T-cell (primary cell): ENCODE results near the gene TBX21. TPM values are rescaled to one million over a fixed set of nuclear protein-coding genes. Genes with fewer than 3 reads are reported as not detected.

Experiments
- ATAC-seq, 4 experiments: fragments of 200-7000 bp in 3 of 4; fragments of 150-1000 bp in 1 of 4; cut with Tn5 transposase; replicated peaks in 1 of 4; 1 replicate in 3 of 4; 2 replicates in 1 of 4; pipeline ENCODE4 v1.10.0; 2021; ENCODE audit warnings: moderate library complexity in 3 of 4, mild to moderate bottlenecking in 2 of 4, moderate number of reproducible peaks in 1 of 4
- CTCF ChIA-PET, 2 donors: fragments of 300-600 bp; sonication (Branson Sonifier 250); formaldehyde crosslinking; loops; one replicate each; lab custom pipeline; 2022; ENCODE audit warnings: antibody characterized with exemption in 2 of 2; lab: Charles Lee
- POLR2A ChIA-PET, 2 donors: fragments of 300-600 bp; sonication (Branson Sonifier 250); formaldehyde crosslinking; loops; one replicate each; lab custom pipeline; 2022; ENCODE audit warnings: antibody characterized with exemption in 2 of 2; lab: Charles Lee
- DNase-seq, 35 experiments: peaks; one replicate each; pipeline versions ENCODE4 v3.0.0 to v3.0.0-alpha.2; 2013 to 2023
- H3K27ac ChIP-seq: one replicate; pipeline ENCODE4 v1.5.1; 2013; ENCODE audit warnings: low read length
- H3K27me3 ChIP-seq, 2 experiments: replicated peaks in 1 of 2; 1 replicate in 1 of 2; 2 replicates in 1 of 2; pipeline versions ENCODE4 v1.6.1 to v1.7.0; 2013; ENCODE audit warnings: low read length in 1 of 2, mixed read lengths in 1 of 2; ENCODE audit not compliant: control insufficient read depth in 2 of 2, insufficient read depth in 2 of 2; ENCODE audit errors: extremely low read depth in 1 of 2
- H3K36me3 ChIP-seq, 2 donors: 1 replicate in 1 of 2; 2 replicates in 1 of 2; pipeline versions ENCODE4 v1.6.1 to v1.7.0; 2013; ENCODE audit warnings: low read length in 1 of 2; ENCODE audit not compliant: control insufficient read depth in 2 of 2, insufficient read depth in 1 of 2; ENCODE audit errors: extremely low read depth in 1 of 2
- H3K4me1 ChIP-seq, 2 experiments: 1 replicate in 1 of 2; 2 replicates in 1 of 2; pipeline versions ENCODE4 v1.6.1 to v1.7.0; 2013; ENCODE audit warnings: low read length in 2 of 2, mixed read lengths in 1 of 2; ENCODE audit not compliant: insufficient read depth in 2 of 2, control insufficient read depth in 1 of 2; ENCODE audit errors: extremely low read depth in 1 of 2
- H3K4me3 ChIP-seq, 2 donors: 1 replicate in 1 of 2; 2 replicates in 1 of 2; pipeline versions ENCODE4 v1.5.1 to v1.7.0; 2013; ENCODE audit warnings: mild to moderate bottlenecking in 2 of 2, low read length in 1 of 2, moderate library complexity in 1 of 2; ENCODE audit not compliant: control insufficient read depth in 1 of 2; ENCODE audit errors: extremely low read depth in 1 of 2
- H3K9me3 ChIP-seq: 2 replicates; pipeline ENCODE4 v1.7.0; 2013
- H3K27ac Mint-ChIP-seq, 2 donors: one replicate each; pipeline ENCODE4 v1.8.0; 2020 to 2021; ENCODE audit warnings: mild to moderate bottlenecking in 2 of 2, mixed read lengths in 2 of 2
- H3K27me3 Mint-ChIP-seq, 2 donors: one replicate each; pipeline ENCODE4 v1.8.0; 2021 to 2022; ENCODE audit warnings: mixed read lengths in 2 of 2
- H3K36me3 Mint-ChIP-seq: one replicate; pipeline ENCODE4 v1.8.0; 2021; ENCODE audit warnings: mixed read lengths
- H3K4me1 Mint-ChIP-seq, 3 donors: one replicate each; pipeline ENCODE4 v1.8.0; 2020 to 2022; ENCODE audit warnings: mixed read lengths in 3 of 3, mild to moderate bottlenecking in 1 of 3
- H3K4me3 Mint-ChIP-seq, 3 donors: one replicate each; pipeline ENCODE4 v1.8.0; 2020 to 2022; ENCODE audit warnings: mild to moderate bottlenecking in 3 of 3, mixed read lengths in 3 of 3, moderate library complexity in 3 of 3
- H3K9me3 Mint-ChIP-seq, 3 donors: one replicate each; pipeline ENCODE4 v1.8.0; 2020 to 2022; ENCODE audit warnings: mixed read lengths in 3 of 3
- WGBS: methylation state at CpG from one replicate; pipeline ENCODE4 v1.1.5; 2013; ENCODE audit warnings: missing lambda C conversion rate; ENCODE audit not compliant: insufficient coverage; 5-methylcytosine and 5-hydroxymethylcytosine counted together
- total RNA-seq, 35 experiments: library from RNA in 6 of 35; stranded (reverse) in 6 of 35; fragments of 120-200 nt in 1 of 35; gene quantifications; one replicate each; pipeline versions ENCODE4 v1.2.1 to v1.2.4 and lab custom pipeline; 2013 to 2026

The TBX21 gene
- total RNA-seq, 5 donors from 2014 or later (not counting 1 experiment from before 2014, with no cell fraction given) = 7.9 to 37.3 (median 20.8) TPM

DNA sequence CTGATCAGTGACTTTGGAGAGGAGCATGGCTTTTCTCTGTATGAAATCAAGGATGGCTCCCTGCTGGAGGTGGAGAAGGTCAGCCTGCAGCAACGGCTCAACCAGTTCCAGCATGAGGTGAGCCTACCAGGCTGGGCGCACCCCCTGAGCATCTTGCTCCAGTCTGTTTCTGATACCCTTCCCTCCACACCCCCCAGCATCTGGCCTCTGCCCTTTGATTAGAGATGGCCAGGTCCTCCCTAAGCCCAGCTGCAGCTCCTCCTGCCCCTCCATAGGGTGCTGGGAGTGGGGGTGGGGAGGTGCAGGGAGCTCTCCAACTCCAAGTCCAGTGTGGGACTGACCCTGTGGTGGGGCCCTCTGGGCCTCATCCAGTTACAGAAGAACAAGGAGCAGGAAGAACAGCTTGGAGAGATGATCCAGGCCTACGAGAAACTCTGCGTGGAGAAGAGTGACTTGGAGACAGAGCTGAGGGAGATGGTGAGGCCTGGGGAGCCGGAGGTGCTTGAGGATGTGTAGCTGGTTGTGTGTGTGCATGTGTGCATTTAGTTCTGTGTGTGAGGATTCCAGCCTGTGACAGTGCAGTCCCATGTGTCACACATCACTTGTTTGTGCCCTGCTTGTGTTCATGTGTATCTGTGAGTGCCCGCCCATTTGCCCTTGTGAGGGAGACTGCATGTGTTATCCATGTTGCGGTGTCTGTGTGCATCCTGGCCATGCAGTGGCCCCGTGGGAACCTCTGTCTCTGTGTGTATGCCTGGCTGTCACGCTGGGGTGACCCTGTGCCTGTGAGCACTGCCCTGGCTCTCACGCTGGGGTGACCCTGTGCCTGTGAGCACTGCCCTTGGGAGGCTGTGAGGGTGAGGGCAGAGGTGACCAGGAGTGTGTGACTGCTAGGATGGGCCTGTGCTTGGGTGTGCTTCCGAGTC is 36.1 kb upstream of the TBX21 start:
- Mint-ChIP-seq H3K27me3 (no peaks in the 10 kb centered on the region), H3K4me3 (peak overlapping the region in 1 of 3 donors; percentile 9), H3K36me3 (no peaks in the 10 kb centered on the region), H3K9me3 (no peaks in the 10 kb centered on the region), H3K4me1 (peaks cover 33 to 61% (median 39%) of the 10 kb centered on the region in 3 donors), H3K27ac (peak overlapping the region; percentile 28)
- Histone ChIP-seq H3K4me1 (peaks cover 5 to 65% of the 10 kb centered on the region in 2 experiments), H3K27me3 (no peaks in the 10 kb centered on the region), H3K36me3 (peaks cover 0 to 2% of the 10 kb centered on the region in 2 donors), H3K27ac (no peak overlapping the region), H3K9me3 (no peaks in the 10 kb centered on the region), H3K4me3 (no peak overlapping the region)
- no peak for ATAC-seq
- DNase-seq = no peak
- WGBS = 91% methylated on average over 9 of the region's 11 CpGs
- POLR2A ChIA-PET = no interaction called here
- CTCF ChIA-PET = interaction anchor here (0.6 to 1.3 kb wide), 3 partner anchors 9 to 198 kb away, joined by 3 read pairs; no protein-coding TSS in a partner anchor

DNA sequence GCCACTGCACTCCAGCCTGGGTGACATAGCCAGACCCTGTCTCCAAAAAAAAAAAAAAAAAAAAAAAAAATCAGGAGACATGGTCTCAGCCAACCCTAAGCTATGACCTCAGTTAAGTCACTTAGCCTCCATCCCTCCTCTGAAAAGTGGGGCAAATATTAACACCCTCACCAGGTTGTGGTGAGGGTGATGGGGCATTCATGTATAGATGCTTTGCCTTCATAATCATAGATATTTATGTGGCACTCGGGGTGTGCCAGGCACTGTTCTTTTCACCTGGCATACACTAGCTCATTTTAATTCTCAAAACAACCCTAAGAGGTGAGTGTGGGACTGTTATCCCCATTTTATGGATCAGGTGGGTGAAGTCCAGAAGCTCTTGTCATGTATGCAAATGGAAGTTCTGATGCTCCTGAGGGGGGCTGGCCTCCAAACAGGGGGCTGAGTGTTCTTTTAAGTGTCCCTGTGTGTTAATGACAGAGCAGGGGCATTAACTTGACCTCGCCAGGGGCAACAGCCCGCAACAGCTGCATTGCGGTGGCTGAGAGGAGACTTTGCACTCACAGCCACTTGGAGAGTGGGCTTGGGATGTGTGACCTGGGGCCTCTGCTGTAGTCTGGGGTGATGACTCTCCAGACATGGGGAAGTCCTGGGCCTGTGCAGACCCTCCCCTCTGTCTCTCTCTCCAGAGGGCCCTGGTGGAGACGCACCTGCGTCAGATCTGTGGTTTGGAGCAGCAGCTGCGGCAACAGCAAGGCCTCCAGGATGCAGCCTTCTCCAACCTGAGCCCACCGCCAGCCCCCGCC is 34.9 kb upstream of the TBX21 start:
- no peak overlapping the region for H3K4me3 Mint-ChIP-seq
- H3K27ac ChIP-seq = no peak overlapping the region
- CTCF ChIA-PET = interaction anchor here (0.6 to 2.9 kb wide), 10 partner anchors 8 to 165 kb away, joined by 3 to 19 read pairs (median 4); partner anchors contain the start of gene TBX21 (in 1 of the 2)

GRCh38 chr17:47698749-47699535 is 34.1 kb upstream of the TBX21 start:
- H3K4me3 ChIP-seq = peak overlapping the region in 1 of 2 donors; percentile 6

More for the DNA sequence above, 34.9 kb upstream of the TBX21 start:
- no peaks in the 10 kb centered on the region for H3K9me3 Mint-ChIP-seq
- Histone ChIP-seq H3K9me3 (no peaks in the 10 kb centered on the region), H3K4me1 (peaks cover 5 to 65% of the 10 kb centered on the region in 2 experiments), H3K4me3 (no peak overlapping the region), H3K27me3 (no peaks in the 10 kb centered on the region), H3K36me3 (peaks cover 0 to 2% of the 10 kb centered on the region in 2 donors)
- POLR2A ChIA-PET = interaction anchor here in 1 of 2 donors (0.6 kb wide), 1 partner anchor 730 kb away, joined by 3 read pairs; no protein-coding TSS in a partner anchor
- DNase-seq (no peak), ATAC-seq (no peak)
- 56% methylated on average over 5 of the region's 9 CpGs for WGBS
- peak overlapping the region in 1 of 2 donors; percentile 27 for H3K27ac Mint-ChIP-seq
- H3K4me1 Mint-ChIP-seq = peaks cover 33 to 59% (median 39%) of the 10 kb centered on the region in 3 donors
- H3K27me3 Mint-ChIP-seq = no peaks in the 10 kb centered on the region
- H3K36me3 Mint-ChIP-seq = no peaks in the 10 kb centered on the region

DNA sequence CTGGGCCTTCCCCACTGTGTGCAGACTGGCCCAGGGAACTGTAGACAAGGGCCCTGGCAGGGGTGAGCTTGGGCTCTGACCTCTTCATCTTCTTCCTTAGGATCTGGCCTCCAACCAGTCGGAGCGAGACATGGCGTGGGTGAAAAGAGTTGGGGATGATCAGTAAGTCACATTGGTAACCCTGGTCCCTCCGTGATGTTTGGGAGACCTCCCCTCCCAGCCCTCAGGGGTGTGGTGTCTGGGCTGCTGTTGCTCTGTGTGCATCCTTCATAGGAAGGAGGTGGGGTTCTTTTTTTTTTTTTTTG is 33.5 kb upstream of the TBX21 start:
- Histone ChIP-seq H3K9me3 (no peaks in the 10 kb centered on the region), H3K4me3 (no peak overlapping the region), H3K27ac (no peak overlapping the region), H3K36me3 (peaks cover 0 to 2% of the 10 kb centered on the region in 2 donors), H3K27me3 (no peaks in the 10 kb centered on the region), H3K4me1 (peaks cover 15 to 76% of the 10 kb centered on the region in 2 experiments)
- WGBS = no CpG with 5 or more reads among the region's 4 CpGs
- DNase-seq (no peak), ATAC-seq (no peak)
- Mint-ChIP-seq H3K27me3 (no peaks in the 10 kb centered on the region), H3K27ac (peak overlapping the region in 1 of 2 donors; percentile 45), H3K9me3 (no peaks in the 10 kb centered on the region), H3K4me3 (peak overlapping the region in 1 of 3 donors; percentile 55), H3K36me3 (no peaks in the 10 kb centered on the region), H3K4me1 (peaks cover 43 to 68% (median 47%) of the 10 kb centered on the region in 3 donors)
- ChIA-PET CTCF (interaction anchor here (0.6 to 2.9 kb wide), 14 partner anchors 8 to 585 kb away, joined by 3 to 19 read pairs (median 5); partner anchors contain the start of gene TBX21 (in 2 of the 2)), POLR2A (interaction anchor here in 1 of 2 donors (0.7 kb wide), 1 partner anchor 12 kb away, joined by 5 read pairs; no protein-coding TSS in a partner anchor)

More at GRCh38 chr17:47698749-47699535, 34.1 kb upstream of the TBX21 start:
- H3K27me3 ChIP-seq = no peaks in the 10 kb centered on the region
- H3K27ac ChIP-seq = no peak overlapping the region
- no peaks in the 10 kb centered on the region for H3K27me3 Mint-ChIP-seq
- ChIA-PET POLR2A (interaction anchor here in 1 of 2 donors (0.7 kb wide), 1 partner anchor 11 kb away, joined by 5 read pairs; no protein-coding TSS in a partner anchor), CTCF (interaction anchor here (0.6 to 2.9 kb wide), 10 partner anchors 9 to 64 kb away, joined by 3 to 19 read pairs (median 5); partner anchors contain the start of gene TBX21 (in 2 of the 2))
- 59% methylated on average over 24 of the region's 25 CpGs for WGBS
- H3K4me1 Mint-ChIP-seq = peaks cover 37 to 63% (median 41%) of the 10 kb centered on the region in 3 donors
- peaks cover 0 to 2% of the 10 kb centered on the region in 2 donors for H3K36me3 ChIP-seq
- H3K9me3 Mint-ChIP-seq = no peaks in the 10 kb centered on the region
- no peaks in the 10 kb centered on the region for H3K9me3 ChIP-seq
- H3K27ac Mint-ChIP-seq = peak overlapping the region; percentile 25 to 45
- ATAC-seq (peak; percentile 34 to 50 (median 41)), DNase-seq (peak; percentile 37 to 83 (median 72))
- H3K4me1 ChIP-seq = peaks cover 9 to 71% of the 10 kb centered on the region in 2 experiments
- no peaks in the 10 kb centered on the region for H3K36me3 Mint-ChIP-seq
- H3K4me3 Mint-ChIP-seq = no peak overlapping the region

- H3K4me1 ChIP-seq = peaks cover 23 to 77% of the 10 kb centered on the region in 2 experiments
- DNase-seq (peak in 1 of 35 experiments; percentile 44), ATAC-seq (peak in 2 of 4 experiments; percentile 10 to 22)
- 76% methylated on average over 5 of the region's 13 CpGs for WGBS
- no peaks in the 10 kb centered on the region for H3K9me3 Mint-ChIP-seq
- H3K27me3 ChIP-seq = no peaks in the 10 kb centered on the region
- H3K27ac Mint-ChIP-seq = peak overlapping the region; percentile 82 to 84
- H3K4me1 Mint-ChIP-seq = peaks cover 51 to 72% (median 52%) of the 10 kb centered on the region in 3 donors
- H3K4me3 ChIP-seq = peak overlapping the region in 1 of 2 donors; percentile 28
- H3K4me3 Mint-ChIP-seq = peak overlapping the region in 2 of 3 donors; percentile 59 to 80
- ChIA-PET POLR2A (interaction anchor here (0.5 to 0.6 kb wide), 2 partner anchors 18 to 597 kb away, joined by 3 to 7 read pairs; no protein-coding TSS in a partner anchor), CTCF (interaction anchor here (0.5 to 2.9 kb wide), 13 partner anchors 10 to 526 kb away, joined by 3 to 19 read pairs (median 3); partner anchors contain the start of gene TBX21 (in 2 of the 2))
- no peaks in the 10 kb centered on the region for H3K36me3 Mint-ChIP-seq
- H3K27ac ChIP-seq = peak overlapping the region; percentile 72
- peaks cover 0 to 2% of the 10 kb centered on the region in 2 donors for H3K36me3 ChIP-seq
- no peaks in the 10 kb centered on the region for H3K9me3 ChIP-seq
- H3K27me3 Mint-ChIP-seq = no peaks in the 10 kb centered on the region
These were observed 32.3 kb upstream of the TBX21 start for GRCh38 chr17:47700471-47701449.
